Stimulated activated naive CD8-positive, alpha-beta T cell treated with anti-CD3 and anti-CD28 coated beads, Interleukin-15, amount 100 ng/mL, for 72 hours (primary cell): ENCODE results near the gene VAC14.

Experiments
- ATAC-seq: fragments of 150-1000 bp; cut with Tn5 transposase; 2 replicates; pipeline ENCODE4 v1.10.0; 2021; ENCODE audit warnings: mild to moderate bottlenecking, moderate library complexity
- DNase-seq, 2 donors: peaks; one replicate each; pipeline ENCODE4 v3.0.0; 2021 to 2022
- H3K27ac Mint-ChIP-seq, 2 donors: one replicate each; pipeline ENCODE4 v1.8.0; 2022; ENCODE audit warnings: mild to moderate bottlenecking in 2 of 2, mixed read lengths in 2 of 2, moderate library complexity in 2 of 2
- H3K27me3 Mint-ChIP-seq: one replicate; pipeline ENCODE4 v1.8.0; 2022; ENCODE audit warnings: mixed read lengths
- H3K4me1 Mint-ChIP-seq: one replicate; pipeline ENCODE4 v1.8.0; 2022; ENCODE audit warnings: mild to moderate bottlenecking, mixed read lengths
- H3K4me3 Mint-ChIP-seq, 2 donors: one replicate each; pipeline ENCODE4 v1.8.0; 2022; ENCODE audit warnings: mild to moderate bottlenecking in 2 of 2, mixed read lengths in 2 of 2, moderate library complexity in 1 of 2
- H3K9me3 Mint-ChIP-seq, 2 donors: one replicate each; pipeline ENCODE4 v1.8.0; 2022; ENCODE audit warnings: mixed read lengths in 2 of 2

VAC14 gene

GRCh38 chr16:70685061-70685937 is 115.7 kb downstream of the VAC14 start:
- H3K27me3 Mint-ChIP-seq: no peaks in the 10 kb centered on the region
- H3K4me1 Mint-ChIP-seq: peaks cover 31% of the 10 kb centered on the region
- ATAC-seq (peak; percentile 62), DNase-seq (no peak)
- no peaks in the 10 kb centered on the region for H3K9me3 Mint-ChIP-seq
- H3K4me3 Mint-ChIP-seq: peak overlapping the region; percentile 78 to 79
- peak overlapping the region in 1 of 2 donors; percentile 74 for H3K27ac Mint-ChIP-seq

- DNase-seq (no peak), ATAC-seq (no peak)
- Mint-ChIP-seq H3K27me3 (no peaks in the 10 kb centered on the region), H3K9me3 (no peaks in the 10 kb centered on the region), H3K4me1 (peaks cover 35% of the 10 kb centered on the region), H3K27ac (peak overlapping the region; percentile 52 to 74), H3K4me3 (peak overlapping the region; percentile 78 to 79)
These were observed 116.6 kb downstream of the VAC14 start for GRCh38 chr16:70684146-70685060.

- DNase-seq (no peak), ATAC-seq (no peak)
- no peak overlapping the region for H3K4me3 Mint-ChIP-seq
- no peaks in the 10 kb centered on the region for H3K27me3 Mint-ChIP-seq
- H3K9me3 Mint-ChIP-seq: no peaks in the 10 kb centered on the region
- peaks cover 45% of the 10 kb centered on the region for H3K4me1 Mint-ChIP-seq
- no peak overlapping the region for H3K27ac Mint-ChIP-seq
These were observed 117.6 kb downstream of the VAC14 start for GRCh38 chr16:70683146-70683944.

GRCh38 chr16:70682239-70683145 is 118.5 kb downstream of the VAC14 start:
- Mint-ChIP-seq H3K9me3 (no peaks in the 10 kb centered on the region), H3K4me3 (no peak overlapping the region), H3K27me3 (no peaks in the 10 kb centered on the region), H3K27ac (peak overlapping the region in 1 of 2 donors; percentile 27), H3K4me1 (peaks cover 45% of the 10 kb centered on the region)
- DNase-seq (no peak), ATAC-seq (no peak)

- Mint-ChIP-seq H3K4me3 (no peak overlapping the region), H3K4me1 (peaks cover 45% of the 10 kb centered on the region), H3K27ac (peak overlapping the region; percentile 25 to 82), H3K9me3 (no peaks in the 10 kb centered on the region), H3K27me3 (no peaks in the 10 kb centered on the region)
- DNase-seq (no peak), ATAC-seq (peak; percentile 2)
These were observed 119.3 kb downstream of the VAC14 start for GRCh38 chr16:70681382-70682238.

- Mint-ChIP-seq H3K27me3 (no peaks in the 10 kb centered on the region), H3K9me3 (no peaks in the 10 kb centered on the region), H3K4me3 (peak overlapping the region in 1 of 2 donors; percentile 6), H3K4me1 (peaks cover 45% of the 10 kb centered on the region), H3K27ac (peak overlapping the region; percentile 25 to 76)
- ATAC-seq (no peak), DNase-seq (no peak)
These were observed 120.2 kb downstream of the VAC14 start for GRCh38 chr16:70680495-70681381.

- no peaks in the 10 kb centered on the region for H3K27me3 Mint-ChIP-seq
- ATAC-seq: peak; percentile 27
- H3K4me1 Mint-ChIP-seq: peaks cover 45% of the 10 kb centered on the region
- peak overlapping the region in 1 of 2 donors; percentile 76 for H3K27ac Mint-ChIP-seq
- no peak for DNase-seq
- no peak overlapping the region for H3K4me3 Mint-ChIP-seq
- H3K9me3 Mint-ChIP-seq: no peaks in the 10 kb centered on the region
These were observed 121.1 kb downstream of the VAC14 start for GRCh38 chr16:70679671-70680494.

DNA sequence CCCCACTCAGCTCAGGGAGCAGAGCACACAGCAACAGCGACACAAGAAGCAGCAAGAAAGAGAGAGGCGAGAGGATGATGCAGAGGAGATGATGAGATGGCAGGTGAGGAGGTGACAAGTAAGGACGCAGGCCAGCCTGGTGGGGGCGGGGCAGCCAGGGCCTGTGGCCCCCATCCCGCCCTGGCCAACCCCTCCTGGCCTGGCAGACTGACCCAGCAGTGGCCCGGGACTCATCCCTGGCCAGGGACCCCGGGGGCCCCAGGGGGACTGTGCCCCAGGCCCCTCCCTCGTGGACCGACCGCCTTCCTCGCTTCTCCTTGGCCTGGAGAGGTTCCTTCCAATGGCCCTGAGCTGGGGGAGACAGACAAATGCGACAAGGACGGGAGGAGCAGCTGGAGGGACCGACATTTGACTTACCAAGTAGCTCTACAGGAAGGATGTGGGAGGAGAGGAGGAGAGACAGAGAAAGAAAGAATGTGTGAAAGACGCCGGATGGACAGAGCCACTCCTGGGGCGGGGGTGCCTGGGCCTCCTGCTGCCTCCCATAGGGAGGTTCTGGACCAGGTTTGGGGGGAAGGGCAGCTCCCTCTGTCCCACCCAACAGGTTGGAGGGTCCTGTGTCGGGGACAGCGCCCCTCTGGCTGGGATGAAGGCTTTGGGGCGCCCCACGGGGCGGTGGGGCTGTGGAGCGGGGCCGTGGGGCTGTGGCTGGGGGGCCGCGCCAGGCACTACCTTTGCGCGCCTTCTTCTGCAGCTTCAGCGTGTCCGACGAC is 121.9 kb downstream of the VAC14 start:
- ATAC-seq (peak; percentile 10), DNase-seq (no peak)
- peaks cover 43% of the 10 kb centered on the region for H3K4me1 Mint-ChIP-seq
- H3K27ac Mint-ChIP-seq: peak overlapping the region in 1 of 2 donors; percentile 81
- no peak overlapping the region for H3K4me3 Mint-ChIP-seq
- no peaks in the 10 kb centered on the region for H3K27me3 Mint-ChIP-seq
- H3K9me3 Mint-ChIP-seq: no peaks in the 10 kb centered on the region

GRCh38 chr16:70678121-70678897 is 122.6 kb downstream of the VAC14 start:
- peaks cover 40% of the 10 kb centered on the region for H3K4me1 Mint-ChIP-seq
- no peaks in the 10 kb centered on the region for H3K27me3 Mint-ChIP-seq
- DNase-seq (no peak), ATAC-seq (no peak)
- no peaks in the 10 kb centered on the region for H3K9me3 Mint-ChIP-seq
- peak overlapping the region in 1 of 2 donors; percentile 81 for H3K27ac Mint-ChIP-seq
- H3K4me3 Mint-ChIP-seq: no peak overlapping the region

GRCh38 chr16:70677499-70678120 is 123.3 kb downstream of the VAC14 start:
- Mint-ChIP-seq H3K4me1 (peaks cover 35% of the 10 kb centered on the region), H3K9me3 (no peaks in the 10 kb centered on the region), H3K27me3 (no peaks in the 10 kb centered on the region), H3K27ac (no peak overlapping the region), H3K4me3 (no peak overlapping the region)
- DNase-seq (no peak), ATAC-seq (no peak)
